LHCN-M2 (cell line): ENCODE results near the gene MAP6D1. TPM values are rescaled to one million over a fixed set of nuclear protein-coding genes. Genes with fewer than 3 reads are reported as not detected.

Source experiments
- total RNA-seq: library from RNA; depleted of rRNA; stranded (reverse); fragments of >200 nt; gene quantifications from 2 replicates; pipeline ENCODE4 v1.2.3, GENCODE V29; 2014; rRNA removed

MAP6D1 gene
- total RNA-seq, 1 experiment from 2014 or later, result 4.6 TPM

Other genes starting within 250 kb of the MAP6D1 start
- 15.3 and 20.3 TPM in 2 replicates for gene KLHL24, start 190.0 kb downstream of the MAP6D1 start, total RNA-seq
- 28.3 and 29.2 TPM in 2 replicates for gene YEATS2, start 127.8 kb downstream of the MAP6D1 start, total RNA-seq
- 38.5 and 54.2 TPM in 2 replicates for gene PARL, start 59.3 kb upstream of the MAP6D1 start, total RNA-seq
- 18.9 and 26.7 TPM in 2 replicates for gene ABCC5, start 192.3 kb upstream of the MAP6D1 start, total RNA-seq
- not detected in 2 replicates for gene HTR3D, start 206.2 kb upstream of the MAP6D1 start, total RNA-seq
- not detected in 2 replicates for gene HTR3C, start 227.5 kb upstream of the MAP6D1 start, total RNA-seq